Bone marrow (tissue), 2 donors: ENCODE results near the gene CHAT.

Experiments used
- DNase-seq, 2 donors: peaks; one replicate each; lab custom pipeline; 2025; lab: John Stamatoyannopoulos, UW

CHAT gene

DNA sequence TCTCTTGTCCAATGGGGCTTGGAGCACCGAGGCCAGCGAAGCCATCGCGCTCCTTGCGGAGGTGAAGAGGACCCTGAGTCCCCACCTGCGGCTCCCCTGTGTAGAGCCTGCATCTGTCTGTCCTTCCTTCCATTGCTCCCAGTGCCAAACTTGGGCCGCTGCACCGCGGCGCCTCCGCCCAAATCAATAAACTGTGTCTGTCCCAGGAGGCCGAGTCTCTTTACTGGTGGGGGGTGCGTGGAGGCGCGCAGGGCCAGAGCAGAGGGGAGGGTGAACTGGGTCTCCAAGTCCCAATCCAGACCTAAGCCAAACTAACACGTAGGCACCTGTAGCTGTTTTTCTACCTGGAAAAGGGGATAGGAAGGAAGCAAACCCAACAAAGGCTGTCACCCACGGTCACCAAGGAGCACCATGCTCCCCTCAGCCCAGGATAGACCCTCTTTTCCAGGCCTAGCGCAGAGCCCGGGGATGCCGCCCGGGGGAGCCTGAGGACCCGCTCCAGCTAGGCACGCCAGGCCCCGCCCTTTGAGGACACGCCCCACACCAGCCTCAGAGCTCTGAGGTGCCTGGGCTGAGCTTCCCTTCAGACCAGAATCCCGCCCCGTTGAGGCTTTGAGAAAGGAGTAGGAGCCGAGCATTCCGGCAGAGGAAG is 1.2 kb upstream of the CHAT start:
- DNase-seq = no peak

GRCh38 chr10:49613165-49613881 is 514 bp upstream of the CHAT start:
- DNase-seq = no peak

GRCh38 chr10:49614242-49615198 is 683 bp downstream of the CHAT start:
- DNase-seq = no peak

DNA sequence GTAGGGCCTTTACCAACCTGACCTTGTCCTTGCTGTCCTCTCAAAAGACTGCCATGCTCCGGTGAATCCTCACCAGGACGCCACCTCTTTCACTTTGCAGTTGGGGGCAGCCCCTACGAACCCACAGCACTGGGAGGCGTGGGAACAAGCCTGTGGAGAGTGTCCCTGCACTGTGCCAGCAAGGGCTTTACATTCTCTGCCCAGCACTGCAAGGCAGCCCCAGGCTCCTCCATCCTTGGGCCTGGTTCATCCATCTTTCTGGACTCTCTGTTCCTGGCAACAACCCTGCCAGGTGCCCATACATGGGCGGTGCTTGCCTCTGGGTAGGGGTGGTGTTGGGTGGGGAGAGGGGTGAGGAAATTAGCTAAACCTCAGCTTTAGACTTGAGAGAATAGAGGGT is 1.4 kb downstream of the CHAT start:
- DNase-seq = no peak

DNA sequence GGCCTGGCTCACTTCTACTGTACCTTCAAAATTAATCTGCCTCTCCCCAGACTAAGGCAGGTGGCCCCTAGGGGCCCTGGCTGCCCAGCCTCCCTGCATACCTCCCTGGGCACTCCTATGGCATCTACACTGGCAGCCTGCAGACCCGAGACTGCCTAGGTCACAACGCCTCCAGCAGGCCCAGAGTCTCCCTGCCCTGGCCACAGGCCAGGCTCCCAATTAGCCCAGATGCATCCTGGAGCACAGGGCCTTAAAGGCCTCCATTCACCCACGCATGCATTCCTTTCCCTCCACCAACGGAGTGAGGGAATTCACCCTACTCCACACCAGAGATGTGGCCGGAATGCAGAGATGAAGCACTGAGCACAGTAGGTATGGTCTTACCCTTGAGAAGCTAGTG is 1.9 kb downstream of the CHAT start:
- no peak for DNase-seq

GRCh38 chr10:49616421-49617101 is 2.7 kb downstream of the CHAT start:
- no peak for DNase-seq

DNA sequence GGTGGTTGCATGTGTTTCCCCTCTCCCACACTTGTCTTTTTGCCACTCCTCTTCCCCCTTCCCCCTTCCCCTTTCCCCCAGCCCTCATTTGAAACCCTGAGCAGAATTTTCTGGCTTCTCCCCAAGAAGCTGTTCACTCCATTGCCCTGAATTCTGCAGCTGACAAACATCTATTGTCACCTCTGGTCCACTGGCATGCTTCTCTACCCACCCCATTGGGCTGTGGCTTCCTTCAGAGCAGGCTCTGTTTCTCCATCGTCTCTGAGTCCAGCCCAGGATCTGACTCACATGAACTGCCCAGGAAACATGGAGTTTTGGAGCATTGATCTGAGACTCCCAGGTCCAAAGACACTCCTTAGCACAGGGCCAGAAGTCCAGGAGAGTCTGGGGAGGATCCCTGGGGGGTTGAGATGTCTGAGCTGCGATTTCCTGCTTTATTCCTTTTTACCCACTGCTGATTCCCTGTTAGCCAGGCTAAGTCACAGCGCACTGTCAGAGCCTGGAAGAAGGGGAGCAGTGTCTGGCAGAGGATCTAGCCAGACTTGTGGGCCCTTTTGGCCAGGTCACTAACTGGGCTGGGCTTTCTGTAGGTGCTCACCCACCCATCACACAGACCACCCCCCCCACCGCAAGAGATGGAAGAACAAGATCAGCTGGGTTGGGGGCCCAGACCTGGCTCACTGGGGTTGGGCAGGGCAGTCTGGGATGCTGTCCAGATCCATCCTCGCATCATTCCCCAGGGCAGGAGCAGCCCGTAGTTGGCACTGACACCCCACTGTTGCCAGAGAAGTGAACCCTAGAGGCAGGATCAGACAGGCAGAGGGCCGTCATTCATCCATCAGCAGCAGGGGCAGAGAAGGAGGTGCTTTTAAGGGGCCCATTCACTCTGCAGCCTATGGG is 3.5 kb downstream of the CHAT start:
- no peak for DNase-seq

- no peak for DNase-seq
These were observed 5.0 kb downstream of the CHAT start for GRCh38 chr10:49618821-49619220.

GRCh38 chr10:49619613-49620012 is 5.8 kb downstream of the CHAT start:
- no peak for DNase-seq

- DNase-seq = no peak
These were observed 6.5 kb downstream of the CHAT start for GRCh38 chr10:49620286-49620810.

DNA sequence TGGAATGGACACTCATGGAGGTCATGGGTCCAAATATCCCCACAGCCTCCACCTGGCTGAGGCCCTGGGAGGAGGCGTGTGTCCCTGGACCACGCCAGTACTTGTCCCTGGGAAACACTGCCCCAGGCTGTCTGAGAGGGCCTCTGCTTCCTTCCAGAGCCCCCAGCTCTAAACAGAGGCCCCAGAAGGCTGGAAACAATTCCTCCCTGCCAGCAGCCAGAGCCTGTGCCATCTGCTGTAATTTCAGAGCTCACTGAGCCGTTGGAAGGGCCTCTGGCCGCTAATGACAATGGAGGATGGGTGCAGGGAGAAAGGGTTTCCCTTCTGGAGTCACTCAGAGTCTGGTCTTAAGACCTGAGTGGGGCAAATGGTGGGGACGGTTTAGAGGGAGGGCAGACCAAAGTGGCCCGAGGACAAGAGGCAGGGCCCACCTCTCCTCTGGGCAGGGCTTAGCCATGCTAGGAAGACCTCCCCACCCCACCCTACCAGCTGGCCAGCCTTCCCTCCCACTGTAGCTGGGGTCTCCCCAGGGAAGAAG is 7.1 kb downstream of the CHAT start:
- DNase-seq = no peak

DNA sequence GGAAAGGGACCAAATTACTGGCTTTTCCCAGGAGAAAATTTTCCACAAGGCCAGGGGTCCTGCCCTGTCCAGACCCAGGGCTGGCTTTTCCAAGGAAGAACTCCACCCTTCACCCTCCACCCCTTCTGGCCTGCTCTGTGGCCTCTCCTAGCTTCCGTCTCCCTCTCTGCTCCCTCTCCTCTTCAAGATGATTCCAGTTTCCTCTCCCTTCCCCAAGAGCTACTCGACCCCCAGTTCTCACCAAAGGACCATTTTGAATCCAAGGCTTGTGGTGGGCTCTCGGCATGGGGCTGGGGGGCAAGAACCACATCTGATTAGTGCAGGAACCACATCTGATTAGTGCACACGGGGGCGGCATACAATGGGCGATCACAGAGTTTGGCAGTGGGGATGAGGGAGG is 7.7 kb downstream of the CHAT start:
- DNase-seq = no peak

DNA sequence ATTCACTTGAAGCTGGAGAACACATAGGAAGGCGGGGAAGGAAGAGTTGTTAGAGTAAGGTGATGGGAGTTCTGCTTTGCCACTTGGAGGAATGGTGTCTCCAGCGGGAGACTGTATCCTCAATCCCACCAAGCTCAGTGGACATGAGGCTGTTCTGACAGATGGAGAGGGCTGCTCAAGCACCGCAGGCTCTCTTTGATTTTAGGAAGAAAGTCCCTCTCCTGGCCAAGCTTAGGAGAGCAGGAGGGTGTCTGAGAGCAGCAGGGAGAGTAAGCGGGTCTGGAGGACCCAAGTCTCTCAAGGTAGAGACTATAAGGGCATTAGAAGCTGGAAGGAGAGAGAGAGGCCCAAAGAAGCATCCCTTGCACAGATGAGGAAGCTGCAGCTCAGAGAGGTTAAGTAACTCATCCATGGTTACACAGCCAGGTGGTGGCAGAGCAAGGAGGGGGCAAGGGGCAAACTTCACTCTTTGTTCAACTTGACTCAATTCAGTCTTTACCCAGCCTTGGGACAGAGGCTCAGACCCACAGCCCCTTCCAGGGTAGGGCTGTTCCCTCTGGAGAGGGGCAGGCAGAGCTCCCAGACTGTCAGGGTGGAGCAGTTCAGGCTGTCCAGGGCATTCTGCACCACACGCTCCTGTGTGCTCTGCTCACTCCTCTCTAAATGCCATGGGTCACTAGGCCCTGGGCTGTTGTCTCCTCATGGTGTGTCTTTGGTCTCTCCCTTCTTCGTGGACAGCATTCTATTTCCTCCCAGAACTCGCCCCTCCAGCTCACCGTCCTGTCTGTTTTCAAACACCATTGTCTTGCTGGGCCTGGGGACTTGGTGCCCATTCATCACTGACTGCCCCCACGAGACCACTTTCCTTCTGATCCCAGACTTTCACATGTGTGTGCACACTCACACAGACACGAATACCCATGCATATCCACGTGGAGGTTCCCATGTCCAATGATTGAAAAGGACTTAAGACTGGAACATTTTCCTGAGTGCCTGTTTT is 8.9 kb downstream of the CHAT start:
- no peak for DNase-seq

DNA sequence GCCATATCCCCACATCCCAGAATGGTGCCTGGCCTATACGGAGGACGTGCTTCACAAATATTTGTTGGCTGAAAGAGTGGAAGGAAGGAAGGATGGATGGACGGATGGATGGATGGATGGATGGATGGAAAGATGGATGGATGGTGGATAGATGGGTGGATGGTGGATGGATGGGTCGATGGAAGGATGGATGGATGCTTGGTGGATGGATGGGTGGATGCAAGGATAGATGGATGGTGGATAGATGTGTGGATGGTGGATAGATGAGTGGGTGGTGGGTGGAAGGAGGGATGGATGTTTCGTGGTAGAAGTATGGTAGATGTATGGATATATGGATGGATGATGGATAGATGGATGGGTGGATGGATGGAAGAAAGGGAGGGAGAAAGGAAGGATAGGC is 10.8 kb downstream of the CHAT start:
- no peak for DNase-seq

- DNase-seq = no peak
These were observed 11.6 kb downstream of the CHAT start for GRCh38 chr10:49625411-49625810.

GRCh38 chr10:49627038-49627437 is 13.2 kb downstream of the CHAT start:
- no peak for DNase-seq

DNA sequence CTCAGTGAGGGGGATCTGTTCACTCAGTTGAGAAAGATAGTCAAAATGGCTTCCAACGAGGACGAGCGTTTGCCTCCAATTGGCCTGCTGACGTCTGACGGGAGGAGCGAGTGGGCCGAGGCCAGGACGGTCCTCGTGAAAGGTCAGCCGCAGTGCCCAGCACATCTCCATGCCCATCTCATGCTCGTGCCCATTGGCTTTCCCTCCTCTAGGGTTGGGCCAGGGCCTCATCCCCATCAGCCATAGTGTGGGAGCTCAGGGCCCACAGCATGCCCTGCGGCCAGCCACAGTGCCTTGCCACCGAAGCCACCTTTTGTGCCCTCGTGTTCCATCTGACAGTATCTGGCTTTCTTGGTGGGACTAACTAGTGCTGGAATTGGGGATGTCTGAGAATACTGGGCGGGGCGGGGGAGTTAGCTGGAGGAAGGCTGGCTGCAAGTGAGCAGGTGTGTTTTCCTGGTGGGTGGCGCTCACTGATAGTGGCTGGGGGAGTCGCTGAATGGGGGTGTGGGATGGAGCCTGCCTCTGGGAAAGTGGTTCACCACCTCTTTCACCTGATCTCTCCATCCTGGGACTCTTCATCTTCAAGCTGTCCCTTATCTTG is 13.9 kb downstream of the CHAT start:
- DNase-seq = no peak

DNA sequence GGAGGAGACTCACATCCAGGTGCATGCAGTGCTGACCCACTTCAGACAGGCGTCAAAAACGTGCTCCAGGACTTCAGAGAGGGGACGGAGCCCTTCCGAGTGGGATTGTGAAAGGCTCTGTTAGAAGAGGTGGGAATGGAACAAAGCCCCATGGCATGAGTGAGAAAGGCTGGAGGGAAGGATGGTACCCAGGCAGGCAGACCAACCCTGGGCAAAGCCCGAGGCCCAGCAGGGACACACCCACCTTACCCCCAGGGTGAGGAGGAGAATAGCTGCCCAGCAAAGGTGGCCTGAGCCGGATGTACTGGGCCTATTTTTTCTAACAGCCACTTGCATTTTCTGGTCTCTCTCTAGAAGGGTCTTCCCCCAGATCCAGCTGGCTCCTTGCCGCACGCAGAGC is 14.8 kb downstream of the CHAT start:
- DNase-seq = no peak

DNA sequence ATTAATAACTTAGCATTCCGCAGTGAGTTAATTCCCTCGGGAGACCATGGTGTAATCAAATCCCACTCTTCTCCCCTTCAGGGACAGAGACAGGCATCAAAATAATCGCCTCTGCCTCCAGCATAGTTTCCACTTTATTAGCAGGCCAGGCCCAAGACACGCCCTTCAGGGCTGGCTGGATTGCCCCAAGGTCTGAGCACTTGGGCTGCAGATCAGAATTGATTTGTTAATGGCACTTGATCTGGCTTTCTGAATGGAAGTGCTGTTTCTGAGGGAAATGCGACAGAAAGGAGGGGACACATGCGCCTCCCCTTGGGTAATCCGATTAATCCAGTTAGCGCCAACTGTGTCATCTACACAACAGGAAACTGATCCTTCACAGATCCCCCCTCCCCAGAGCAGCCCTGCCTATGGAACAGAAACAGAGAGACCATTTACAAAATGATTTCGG is 15.6 kb downstream of the CHAT start:
- no peak for DNase-seq
